ENCODE measurements around the gene PROC.
"Not testable (repeated sequence)": the region's sequence is repeated elsewhere in the genome, so short reads cannot be mapped to it uniquely, and the experiment has no call there.

The PROC gene

GRCh38 chr2:127394492-127394891 lies 23.7 kb upstream of the PROC start:
- DNase-seq (ENCODE audit: low read depth), result no peak

- no peak for DNase-seq (ENCODE audit: low read depth)
These were observed 20.5 kb upstream of the PROC start for GRCh38 chr2:127397568-127398238.

- no peak for DNase-seq (ENCODE audit: low read depth)
These were observed 20.0 kb upstream of the PROC start for GRCh38 chr2:127398239-127398590.

- no peak for DNase-seq (ENCODE audit: low read depth)
These were observed 17.7 kb upstream of the PROC start for GRCh38 chr2:127400533-127400896.

- DNase-seq (ENCODE audit: low read depth), result no peak
These were observed 17.1 kb upstream of the PROC start for GRCh38 chr2:127400897-127401756.

GRCh38 chr2:127401757-127402695 lies 16.2 kb upstream of the PROC start:
- DNase-seq (ENCODE audit: low read depth), result no peak

GRCh38 chr2:127403460-127403859 lies 14.8 kb upstream of the PROC start:
- DNase-seq (ENCODE audit: low read depth), result no peak

- no peak for DNase-seq (ENCODE audit: low read depth)
These were observed 13.6 kb upstream of the PROC start for GRCh38 chr2:127404466-127405254.

GRCh38 chr2:127405255-127405610 lies 13.0 kb upstream of the PROC start:
- DNase-seq (ENCODE audit: low read depth), result no peak

- no peak for DNase-seq (ENCODE audit: low read depth)
These were observed 11.8 kb upstream of the PROC start for GRCh38 chr2:127406454-127406853.

- DNase-seq (ENCODE audit: low read depth), result no peak
These were observed 11.1 kb upstream of the PROC start for GRCh38 chr2:127407091-127407490.

- no peak for DNase-seq (ENCODE audit: low read depth)
These were observed 10.6 kb upstream of the PROC start for GRCh38 chr2:127407661-127408003.

- DNase-seq (ENCODE audit: low read depth), result peak; percentile 79
These were observed 10.0 kb upstream of the PROC start for GRCh38 chr2:127408004-127408806.

GRCh38 chr2:127408807-127409099 lies 9.5 kb upstream of the PROC start:
- DNase-seq (ENCODE audit: low read depth), result no peak

GRCh38 chr2:127409716-127410115 lies 8.5 kb upstream of the PROC start:
- not testable (repeated sequence) for DNase-seq (ENCODE audit: low read depth)

GRCh38 chr2:127410871-127411652 lies 7.2 kb upstream of the PROC start:
- DNase-seq (ENCODE audit: low read depth), result no peak

- no peak for DNase-seq (ENCODE audit: low read depth)
These were observed 6.4 kb upstream of the PROC start for GRCh38 chr2:127411653-127412369.

GRCh38 chr2:127413200-127413599 lies 5.0 kb upstream of the PROC start:
- DNase-seq (ENCODE audit: low read depth), result no peak

GRCh38 chr2:127413782-127414637 lies 4.2 kb upstream of the PROC start:
- DNase-seq (ENCODE audit: low read depth), result no peak
